Omental fat pad (tissue), 4 donors: ENCODE data around the gene YOD1. TPM values are rescaled to one million over a fixed set of nuclear protein-coding genes. Genes with fewer than 3 reads are reported as not detected.

Experiments used
- ATAC-seq: fragments of 150-250 bp; one replicate; pipeline ENCODE4 v1.9.1; 2016; ENCODE audit warnings: mild to moderate bottlenecking, moderate library complexity; ENCODE audit not compliant: low FRiP score
- DNase-seq: peaks from one replicate; pipeline ENCODE4 v3.0.0-alpha.2; 2019; ENCODE audit warnings: low spot score
- total RNA-seq, 4 donors: library from RNA; depleted of rRNA; stranded (reverse); fragments of >200 nt; gene quantifications; one replicate each; pipeline ENCODE4 v1.1.0, GENCODE V29; 2016
- TF ChIP-seq, protein P1 (sequence below), 3 donors: fragments of 450-650 bp; IDR thresholded peaks; one replicate each; pipeline ENCODE4 v1.5.1; 2016 to 2017; ENCODE audit warnings: antibody characterized with exemption in 3 of 3, mild to moderate bottlenecking in 3 of 3, moderate library complexity in 2 of 3

The YOD1 gene
- total RNA-seq, 4 donors from 2014 or later, result 6.1 to 11.7 (median 7.9) TPM

DNA sequence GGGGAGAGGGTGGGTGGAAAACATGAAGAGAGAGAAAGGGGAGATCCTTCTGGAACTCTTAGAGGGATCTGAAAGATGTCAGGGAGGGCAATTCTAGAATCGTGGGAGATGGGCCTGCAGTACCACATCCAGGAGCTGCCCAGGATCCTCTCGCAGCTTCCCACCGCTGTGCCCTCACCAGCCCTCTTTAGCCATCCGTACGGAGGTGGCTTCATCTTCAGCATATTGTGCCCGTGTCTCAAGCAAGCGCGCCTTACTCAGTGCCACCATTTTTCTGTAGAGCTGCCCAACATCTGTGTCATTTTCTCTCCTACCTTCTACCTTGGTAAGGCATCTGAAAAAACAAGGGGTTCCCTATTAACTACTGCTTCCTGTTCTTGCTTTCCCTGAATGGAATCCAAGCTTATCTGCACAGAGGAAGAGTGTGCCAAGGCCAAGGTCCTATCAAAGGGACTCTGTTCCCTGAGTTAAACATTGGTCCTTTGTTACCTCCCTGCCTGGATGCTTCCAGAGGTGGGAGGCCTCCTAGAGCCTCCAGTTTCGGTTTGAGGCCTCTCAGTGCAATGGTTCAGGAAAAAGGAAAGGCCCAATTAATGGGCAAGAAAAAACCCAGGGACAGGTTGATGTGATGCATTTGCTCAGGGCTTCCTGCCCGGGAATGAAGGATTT, 41.7 kb downstream of the YOD1 start:
- TF ChIP-seq, protein P1, sequence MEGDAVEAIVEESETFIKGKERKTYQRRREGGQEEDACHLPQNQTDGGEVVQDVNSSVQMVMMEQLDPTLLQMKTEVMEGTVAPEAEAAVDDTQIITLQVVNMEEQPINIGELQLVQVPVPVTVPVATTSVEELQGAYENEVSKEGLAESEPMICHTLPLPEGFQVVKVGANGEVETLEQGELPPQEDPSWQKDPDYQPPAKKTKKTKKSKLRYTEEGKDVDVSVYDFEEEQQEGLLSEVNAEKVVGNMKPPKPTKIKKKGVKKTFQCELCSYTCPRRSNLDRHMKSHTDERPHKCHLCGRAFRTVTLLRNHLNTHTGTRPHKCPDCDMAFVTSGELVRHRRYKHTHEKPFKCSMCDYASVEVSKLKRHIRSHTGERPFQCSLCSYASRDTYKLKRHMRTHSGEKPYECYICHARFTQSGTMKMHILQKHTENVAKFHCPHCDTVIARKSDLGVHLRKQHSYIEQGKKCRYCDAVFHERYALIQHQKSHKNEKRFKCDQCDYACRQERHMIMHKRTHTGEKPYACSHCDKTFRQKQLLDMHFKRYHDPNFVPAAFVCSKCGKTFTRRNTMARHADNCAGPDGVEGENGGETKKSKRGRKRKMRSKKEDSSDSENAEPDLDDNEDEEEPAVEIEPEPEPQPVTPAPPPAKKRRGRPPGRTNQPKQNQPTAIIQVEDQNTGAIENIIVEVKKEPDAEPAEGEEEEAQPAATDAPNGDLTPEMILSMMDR (IDR thresholded peaks at IDR 0.05), result no peak
- ATAC-seq (no peak), DNase-seq (no peak)

DNA sequence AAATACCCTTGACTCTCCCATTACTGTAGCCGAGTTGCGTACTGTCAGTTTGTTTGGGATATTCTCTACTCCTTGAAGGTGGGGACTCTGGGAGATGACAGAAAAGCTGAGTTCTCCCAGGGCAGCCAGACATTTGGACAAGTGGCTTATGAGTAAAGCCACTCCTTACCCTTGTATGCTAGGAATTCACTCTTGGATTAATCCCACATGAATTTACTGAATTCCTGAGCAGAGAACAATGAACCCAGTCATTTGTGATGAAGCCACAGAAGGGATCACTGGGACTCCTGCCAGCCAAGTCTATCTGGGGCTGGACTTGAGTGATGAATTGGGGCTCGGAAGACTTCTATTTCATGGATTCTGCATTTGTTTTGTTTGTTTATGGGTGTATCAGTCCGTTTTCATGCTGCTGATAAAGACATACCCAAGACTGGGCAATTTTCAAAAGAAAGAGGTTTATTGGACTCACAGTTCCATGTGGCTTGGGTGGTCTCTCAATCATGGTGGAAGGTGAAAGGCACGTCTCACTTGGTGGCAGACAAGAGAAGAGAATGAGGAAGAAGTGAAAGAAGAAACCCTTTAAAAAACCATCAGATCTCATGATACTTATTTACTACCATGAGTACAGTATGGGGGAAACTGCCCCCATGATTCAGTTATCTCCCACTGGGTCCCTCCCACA, 43.5 kb downstream of the YOD1 start:
- ATAC-seq (no peak), DNase-seq (no peak)

DNA sequence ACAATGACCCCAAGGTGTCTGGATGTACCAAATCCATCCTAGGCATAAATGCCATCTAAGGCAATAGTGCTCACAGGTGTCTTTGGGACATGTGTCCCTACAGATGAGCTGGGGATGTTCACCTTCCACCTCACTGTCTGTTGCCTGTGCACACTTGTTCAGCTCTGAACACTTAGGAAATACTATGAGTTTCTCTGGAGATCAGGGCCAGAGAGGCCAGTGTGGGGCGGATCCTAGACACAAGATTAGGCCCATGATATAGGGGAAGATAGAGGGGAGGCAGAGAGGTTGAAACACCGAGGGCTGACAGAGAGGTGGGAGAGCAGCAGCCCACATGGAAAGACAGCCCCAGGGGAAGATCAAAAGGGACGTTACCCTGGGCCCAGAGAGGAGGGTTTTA, 44.1 kb downstream of the YOD1 start:
- no peak for ATAC-seq
- TF ChIP-seq, protein P1 (IDR thresholded peaks at IDR 0.05), result no peak
- DNase-seq, result no peak

More for the DNA sequence above, 43.5 kb downstream of the YOD1 start:
- TF ChIP-seq, protein P1 (IDR thresholded peaks at IDR 0.05), result no peak

DNA sequence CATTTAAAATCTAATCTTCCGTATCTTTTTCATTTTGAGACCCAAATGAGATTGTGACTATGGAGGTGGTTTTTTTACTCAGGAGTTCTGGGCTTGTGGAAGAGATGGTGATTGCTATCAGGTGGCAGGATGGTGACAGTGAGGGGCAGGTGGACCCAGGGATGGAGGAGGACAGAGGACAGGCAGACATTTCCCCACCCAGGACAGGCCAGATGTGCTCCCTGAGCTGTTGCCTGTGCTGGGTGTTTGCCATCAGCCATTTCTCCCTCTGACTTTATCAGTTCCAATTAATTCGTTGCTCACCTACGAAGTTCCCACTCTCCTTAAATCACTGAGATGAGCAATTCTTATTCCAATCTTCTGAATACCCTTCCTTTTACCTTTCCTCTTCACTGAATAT, 44.9 kb downstream of the YOD1 start:
- TF ChIP-seq, protein P1 (IDR thresholded peaks at IDR 0.05), result no peak
- no peak for DNase-seq
- no peak for ATAC-seq

DNA sequence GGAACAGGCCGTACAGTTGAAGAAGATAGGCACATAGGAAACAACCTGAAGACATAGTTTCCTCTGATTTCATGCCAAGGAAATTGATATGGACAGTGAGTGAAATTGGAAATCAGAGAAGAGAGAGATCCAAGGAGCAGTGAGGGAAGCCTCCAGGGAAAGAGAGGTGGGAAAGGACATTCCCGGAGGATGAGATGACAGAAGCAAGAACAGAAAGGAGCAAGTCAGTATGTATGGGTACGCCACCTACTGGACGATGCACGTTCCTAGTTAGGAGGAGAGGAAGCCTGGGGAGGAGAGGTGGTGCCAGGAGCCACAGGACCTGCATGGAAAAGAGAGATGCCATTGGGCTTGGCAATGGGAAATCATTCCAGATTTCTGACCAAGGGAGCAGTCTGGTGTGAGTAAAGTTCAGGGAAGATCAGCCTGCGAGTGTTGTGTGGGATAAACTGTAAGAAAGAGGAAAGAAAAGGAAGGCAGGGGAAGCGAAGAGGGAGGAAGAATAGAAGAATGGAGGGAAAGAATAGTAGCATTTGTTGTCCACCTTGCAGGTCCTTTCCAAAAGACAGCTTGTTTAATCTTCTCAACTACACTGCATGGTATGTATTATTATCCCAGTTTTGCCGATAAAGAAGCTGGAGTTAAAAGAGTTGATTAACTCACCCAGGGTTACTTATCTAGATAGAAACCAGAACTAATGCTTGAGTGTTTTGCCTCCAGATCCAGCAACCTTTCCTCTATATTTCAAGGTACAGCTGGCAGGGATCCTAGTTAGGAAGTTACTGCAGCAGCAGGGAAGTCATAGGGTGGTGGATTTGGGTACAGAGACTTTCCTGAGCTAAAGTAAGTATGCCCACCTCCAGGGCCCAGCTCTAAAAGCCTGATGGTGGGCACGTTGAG, 45.8 kb downstream of the YOD1 start:
- ATAC-seq (no peak), DNase-seq (no peak)
- TF ChIP-seq, protein P1 (IDR thresholded peaks at IDR 0.05), result no peak

DNA sequence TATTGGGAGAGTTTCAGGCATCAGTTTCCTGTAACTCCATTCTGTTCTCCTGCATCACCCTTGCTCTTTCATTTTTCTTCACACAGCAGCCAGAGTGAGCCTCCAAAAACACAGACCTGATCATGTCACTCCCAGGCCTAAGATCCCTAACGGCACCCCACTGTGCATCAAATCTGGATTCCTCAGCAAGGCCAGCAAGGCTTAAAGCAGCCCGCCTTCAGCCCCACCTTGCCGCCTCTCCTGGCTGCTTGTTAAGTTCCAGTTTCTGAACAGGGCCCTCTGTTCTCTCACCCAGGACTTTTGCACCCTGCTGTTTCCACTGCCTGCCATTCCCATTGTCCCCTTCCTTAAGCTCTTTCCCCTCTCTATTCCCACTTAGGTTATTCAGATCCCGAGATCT, 47.8 kb downstream of the YOD1 start:
- ATAC-seq (no peak), DNase-seq (no peak)
- TF ChIP-seq, protein P1 (IDR thresholded peaks at IDR 0.05), result no peak
